GM12878 (cell line): Measurements from ENCODE around the gene ENOX1. TPM values are rescaled to one million over a fixed set of nuclear protein-coding genes. Genes with fewer than 3 reads are reported as not detected.

Experiments
- ATAC-seq: fragments of 200-7000 bp; cut with Tn5 transposase; 3 replicates; pipeline ENCODE4 v1.9.1; 2020; ENCODE audit warnings: mild to moderate bottlenecking, moderate library complexity
- BruUV-seq: library from RNA; stranded (reverse); fragments of 400-500 nt; replicated peaks from 2 replicates; lab custom pipeline; 2021; lab: Mats Ljungman, UMichigan
- CTCF ChIA-PET: fragments of 300-600 bp; sonication (Branson Sonifier 250); formaldehyde crosslinking; extraction: SDS; loops from one replicate; lab custom pipeline; 2021; ENCODE audit warnings: inconsistent platforms; lab: Yijun Ruan, JAX
- POLR2A ChIA-PET: fragments of 350-600 bp; formaldehyde crosslinking; extraction: SDS; loops from one replicate; lab custom pipeline; 2021; ENCODE audit warnings: inconsistent platforms; lab: Charles Lee
- RAD21 ChIA-PET: fragments of 300-600 bp; sonication (Branson Sonifier 250); formaldehyde crosslinking; loops from one replicate; lab custom pipeline; 2023; ENCODE audit warnings: antibody characterized with exemption; ENCODE audit not compliant: unreplicated experiment; lab: Charles Lee
- SMC1A ChIA-PET: fragments of 300-600 bp; sonication (Branson Sonifier 250); formaldehyde crosslinking; loops from one replicate; lab custom pipeline; 2023; ENCODE audit not compliant: unreplicated experiment, uncharacterized antibody; lab: Charles Lee
- DNase-seq: peaks from one replicate; pipeline ENCODE4 v3.0.0-alpha.2; 2011; ENCODE audit warnings: low read depth, low spot score
- FAIRE-seq: peaks from 3 replicates; lab custom pipeline; 2011; peaks lifted over from hg19 to GRCh38; lab: Jason Lieb, UNC
- H2AFZ ChIP-seq: 2 replicates; pipeline ENCODE4 v1.6.0; 2011; ENCODE audit warnings: low read depth, low read length, control low read depth; ENCODE audit not compliant: control insufficient read depth
- H3K27ac ChIP-seq: 2 replicates; pipeline ENCODE4 v1.5.1; 2011; ENCODE audit warnings: control low read depth; ENCODE audit not compliant: control insufficient read depth, insufficient read depth
- H3K27me3 ChIP-seq, 2 experiments: replicated peaks in 1 of 2; 2 replicates each; pipeline versions ENCODE4 v1.6.0 to v1.6.1; 2011; ENCODE audit warnings: low read length in 1 of 2; ENCODE audit not compliant: control insufficient read depth in 2 of 2, insufficient read depth in 2 of 2
- H3K36me3 ChIP-seq, 2 experiments: 2 replicates each; pipeline ENCODE4 v1.5.1; 2011; ENCODE audit warnings: low read length in 1 of 2; ENCODE audit not compliant: control insufficient read depth in 2 of 2, insufficient read depth in 2 of 2
- H3K4me1 ChIP-seq: 2 replicates; pipeline ENCODE4 v1.6.1; 2011; ENCODE audit warnings: mild to moderate bottlenecking, low read length, moderate library complexity, mixed read lengths; ENCODE audit not compliant: control insufficient read depth, insufficient read depth
- H3K4me2 ChIP-seq: 2 replicates; pipeline ENCODE4 v1.6.0; 2011; ENCODE audit warnings: control low read depth; ENCODE audit not compliant: control insufficient read depth, insufficient read depth
- H3K4me3 ChIP-seq: fragments of 200-600 bp; sonication (generic); 2 replicates; pipeline ENCODE4 v1.5.1; 2016
- H3K79me2 ChIP-seq: 2 replicates; pipeline ENCODE4 v1.6.0; 2011; ENCODE audit warnings: low read length; ENCODE audit not compliant: control insufficient read depth, insufficient read depth
- H3K9ac ChIP-seq: 2 replicates; pipeline ENCODE4 v1.8.0; 2011; ENCODE audit warnings: low read length, control low read depth, mixed read lengths; ENCODE audit not compliant: control insufficient read depth, insufficient read depth
- H3K9me3 ChIP-seq: replicated peaks from 3 replicates; pipeline ENCODE4 v1.5.1; 2011; ENCODE audit warnings: mild to moderate bottlenecking, low read length; ENCODE audit not compliant: control insufficient read depth, insufficient read depth
- H4K20me1 ChIP-seq: 2 replicates; pipeline ENCODE4 v1.6.0; 2011; ENCODE audit not compliant: control insufficient read depth, insufficient read depth
- PRDM15 ChIP-seq: fragments of 450-650 bp; formaldehyde crosslinking; IDR thresholded peaks from 2 replicates; pipeline ENCODE4 v1.4.0; 2020; ENCODE audit warnings: mild to moderate bottlenecking, moderate library complexity
- RB1 ChIP-seq: fragments of 450-650 bp; formaldehyde crosslinking; IDR thresholded peaks from 2 replicates; pipeline ENCODE4 v1.6.1; 2017; ENCODE audit warnings: mild to moderate bottlenecking, borderline replicate concordance
- TCF12 ChIP-seq: IDR thresholded peaks from 2 replicates; pipeline ENCODE4 v1.6.1; 2011; ENCODE audit warnings: low read depth, mild to moderate bottlenecking, low read length
- WGBS: methylation state at CpG from one replicate; pipeline ENCODE4 v1.1.6; 2016; ENCODE audit warnings: low lambda C conversion rate; ENCODE audit not compliant: insufficient replicate concordance, insufficient coverage; ENCODE audit errors: missing lambda C conversion rate; 5-methylcytosine and 5-hydroxymethylcytosine counted together
- in situ Hi-C: fragments of 300-500 bp; cut with MboI; formaldehyde crosslinking; loops from 9 replicates; pipeline ENCODE4 v1.14.3; 2018; ENCODE audit warnings: mixed read lengths
- intact Hi-C: fragments of 100-400 bp; cut with micrococcal nuclease; formaldehyde crosslinking; loops from one replicate; pipeline ENCODE4 v1.14.2; 2022; ENCODE audit not compliant: unreplicated experiment
- polyA plus RNA-seq, 11 experiments: library from polyadenylated mRNA; depleted of rRNA in 4 of 11; unstranded in 6 of 11; stranded (reverse) in 5 of 11; fragments of >200 nt; fragmentation: Nextera tagmentation in 4 of 11; fragmentation: Illumina TruSeq in 1 of 11; extraction: Ambion mirVana in 4 of 11; extraction: Trizol in 1 of 11; gene quantifications; 1 replicate in 1 of 11; 2 replicates in 10 of 11; pipeline versions ENCODE4 v1.2.1 to v1.2.3, GENCODE V29; 2011 to 2016; ENCODE audit warnings: inconsistent platforms in 2 of 11, missing spikeins in 2 of 11, low read depth in 1 of 11
- total RNA-seq, 4 experiments: library from RNA; depleted of rRNA in 3 of 4; stranded (reverse); fragments of >200 nt in 3 of 4; fragmentation: Illumina TruSeq in 1 of 4; extraction: Trizol in 1 of 4; gene quantifications; 2 replicates each; pipeline versions ENCODE4 v1.2.1 to v1.2.3, GENCODE V29; 2013 to 2021

ENOX1 gene
- total and polyA plus RNA-seq, 10 of the 15 experiments (the other 5 are each of a cell fraction or from before 2014, with no cell fraction given) = 0.11 to 0.26 (median 0.15) TPM

DNA sequence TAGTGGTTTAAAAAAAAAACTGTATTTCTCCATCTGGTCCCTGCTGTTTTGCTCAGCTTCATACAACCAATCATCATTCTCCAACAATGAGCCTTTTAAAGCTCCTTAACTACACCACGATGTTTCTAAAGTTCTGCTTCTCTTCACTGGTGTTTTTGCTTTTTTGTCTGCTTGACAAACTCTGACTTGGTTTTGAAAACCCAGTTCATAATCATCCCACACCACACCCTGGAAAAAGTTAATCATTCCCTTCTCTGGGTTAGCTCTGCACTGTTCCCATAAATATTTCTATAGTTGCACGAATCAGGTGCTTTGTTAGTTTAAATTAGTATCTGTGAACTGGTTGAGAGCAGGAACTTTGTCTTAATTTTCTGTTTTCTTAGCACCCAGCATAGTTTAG lies 217.1 kb downstream of the ENOX1 start:
- CTCF ChIA-PET = interaction anchor here (0.6 kb wide), 1 partner anchor 922 kb away, joined by 3 read pairs; no protein-coding TSS in a partner anchor
- H3K9me3 ChIP-seq = no peaks in the 10 kb centered on the region
- H3K4me3 ChIP-seq = no peak overlapping the region
- ATAC-seq (no peak), DNase-seq (no peak), FAIRE-seq (no peak)
- H3K79me2 ChIP-seq = no peaks in the 10 kb centered on the region
- BruUV-seq = no TSS peak
- in situ Hi-C loops = no loop called here
- no peak overlapping the region for H2AFZ ChIP-seq
- H4K20me1 ChIP-seq = no peaks in the 10 kb centered on the region
- 26% methylated on average over 2 of the region's 2 CpGs for WGBS
- SMC1A ChIA-PET = interaction anchor here (1.0 kb wide), 1 partner anchor 177 kb away, joined by 3 read pairs; no protein-coding TSS in a partner anchor
- no peaks in the 10 kb centered on the region for H3K4me1 ChIP-seq
- H3K27ac ChIP-seq = no peak overlapping the region
- POLR2A ChIA-PET = no interaction called here
- TF ChIP-seq TCF12 = no peak
- TF ChIP-seq PRDM15 (CRISPR knock-in tag) = no peak
- TF ChIP-seq RB1 = no peak
- intact Hi-C loops = no loop called here
- H3K9ac ChIP-seq = no peak overlapping the region
- H3K36me3 ChIP-seq = no peaks in the 10 kb centered on the region
- H3K4me2 ChIP-seq = no peak overlapping the region
- H3K27me3 ChIP-seq = no peaks in the 10 kb centered on the region; a peak in 1 of 4 replicates
- RAD21 ChIA-PET = no interaction called here
